Measurements from ENCODE around the gene GCLC.

DNA sequence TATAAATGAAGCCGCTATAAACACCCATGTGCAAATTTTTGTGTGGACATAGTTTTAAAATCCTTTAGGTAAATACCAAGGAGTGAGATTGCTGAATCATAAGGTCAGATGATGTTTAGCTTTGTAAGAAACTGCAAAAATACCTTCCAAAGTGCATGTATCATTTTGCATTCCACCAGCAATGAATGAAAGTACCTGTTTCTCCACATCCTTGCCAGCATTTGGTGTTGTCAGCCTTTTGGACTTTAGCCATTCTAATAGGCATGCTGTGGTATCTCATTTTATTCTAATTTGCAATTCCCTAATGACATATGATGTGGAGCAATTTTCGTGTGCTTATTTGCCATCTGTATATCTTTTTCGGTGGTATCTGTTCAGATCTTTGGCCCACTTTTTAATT, 93.7 kb downstream of the GCLC start:
- TF ChIP-seq, protein P1, sequence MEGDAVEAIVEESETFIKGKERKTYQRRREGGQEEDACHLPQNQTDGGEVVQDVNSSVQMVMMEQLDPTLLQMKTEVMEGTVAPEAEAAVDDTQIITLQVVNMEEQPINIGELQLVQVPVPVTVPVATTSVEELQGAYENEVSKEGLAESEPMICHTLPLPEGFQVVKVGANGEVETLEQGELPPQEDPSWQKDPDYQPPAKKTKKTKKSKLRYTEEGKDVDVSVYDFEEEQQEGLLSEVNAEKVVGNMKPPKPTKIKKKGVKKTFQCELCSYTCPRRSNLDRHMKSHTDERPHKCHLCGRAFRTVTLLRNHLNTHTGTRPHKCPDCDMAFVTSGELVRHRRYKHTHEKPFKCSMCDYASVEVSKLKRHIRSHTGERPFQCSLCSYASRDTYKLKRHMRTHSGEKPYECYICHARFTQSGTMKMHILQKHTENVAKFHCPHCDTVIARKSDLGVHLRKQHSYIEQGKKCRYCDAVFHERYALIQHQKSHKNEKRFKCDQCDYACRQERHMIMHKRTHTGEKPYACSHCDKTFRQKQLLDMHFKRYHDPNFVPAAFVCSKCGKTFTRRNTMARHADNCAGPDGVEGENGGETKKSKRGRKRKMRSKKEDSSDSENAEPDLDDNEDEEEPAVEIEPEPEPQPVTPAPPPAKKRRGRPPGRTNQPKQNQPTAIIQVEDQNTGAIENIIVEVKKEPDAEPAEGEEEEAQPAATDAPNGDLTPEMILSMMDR (IDR thresholded peaks at IDR 0.05; ENCODE audit: insufficient read depth, low read length, poor library complexity, severe bottlenecking) = no peak
- TF ChIP-seq EZH2phosphoT487 (conservative IDR thresholded peaks at IDR 0.05; ENCODE audit: low read length) = no peak
